GM12891 (cell line): ENCODE data around the gene EPB41.

Source experiments
- DNase-seq: peaks from one replicate; pipeline ENCODE4 v3.0.0; 2011; ENCODE audit warnings: low spot score; ENCODE audit not compliant: insufficient read length
- FAIRE-seq: peaks from 2 replicates; lab custom pipeline; 2011; peaks lifted over from hg19 to GRCh38; lab: Jason Lieb, UNC
- PAX5 ChIP-seq: IDR thresholded peaks from 2 replicates; pipeline ENCODE4 v1.6.1; 2011; ENCODE audit warnings: low read length, moderate library complexity, mild to moderate bottlenecking; ENCODE audit not compliant: insufficient read depth, severe bottlenecking
- POLR2A ChIP-seq: IDR thresholded peaks from 2 replicates; pipeline ENCODE4 v1.6.1; 2011; ENCODE audit warnings: low read depth, low read length, control low read depth
- POLR2AphosphoS5 ChIP-seq: IDR thresholded peaks from 2 replicates; pipeline ENCODE4 v1.6.1; 2011; ENCODE audit warnings: low read depth, low read length, control low read depth
- POU2F2 ChIP-seq: IDR thresholded peaks from 2 replicates; pipeline ENCODE4 v1.6.1; 2011; ENCODE audit warnings: low read depth, mild to moderate bottlenecking, control low read depth, low read length, moderate library complexity
- SPI1 ChIP-seq: IDR thresholded peaks from 2 replicates; pipeline ENCODE4 v1.6.1; 2011; ENCODE audit warnings: low read depth, low read length, control low read depth
- TAF1 ChIP-seq: IDR thresholded peaks from 2 replicates; pipeline ENCODE4 v1.6.1; 2011; ENCODE audit warnings: low read depth, low read length, control low read depth

EPB41 gene

DNA sequence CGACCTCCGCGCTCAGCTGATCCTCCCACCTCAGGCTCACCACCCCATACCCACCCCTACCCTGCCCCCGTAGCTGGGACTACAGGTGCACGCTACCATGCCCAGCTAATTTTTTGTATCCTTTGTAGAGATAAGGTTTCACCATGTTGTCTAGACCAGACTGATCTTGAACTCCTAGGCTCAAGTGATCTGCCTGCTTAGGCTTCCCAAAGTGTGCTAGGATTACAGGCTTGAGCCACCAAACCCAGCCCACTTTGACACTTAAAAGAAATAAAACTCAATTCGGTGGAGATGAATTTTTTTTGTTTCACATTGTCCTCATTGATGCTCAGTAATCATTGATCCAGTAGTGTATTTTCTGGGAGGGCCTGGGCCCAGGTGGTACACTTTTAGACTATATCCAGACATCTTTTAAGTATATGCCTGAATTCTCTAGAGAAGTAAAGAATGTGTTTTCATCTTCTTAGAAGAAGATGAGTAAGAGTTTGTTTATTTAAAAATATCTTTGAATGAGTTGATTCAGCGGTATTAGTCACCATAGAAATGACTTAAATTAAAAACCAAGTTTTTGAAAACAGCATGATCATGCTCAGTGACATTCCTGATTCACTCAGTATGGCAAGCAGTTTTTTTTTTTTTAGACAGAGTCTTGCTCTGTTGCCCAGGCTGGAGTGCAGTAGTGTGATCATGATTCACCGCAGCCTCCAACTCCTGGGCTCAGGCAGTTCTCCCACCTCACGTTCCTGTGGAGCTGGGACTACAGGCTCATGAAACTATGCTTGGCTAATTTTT is 57.8 kb downstream of the EPB41 start:
- no peak for DNase-seq
- TF ChIP-seq POLR2AphosphoS5 (no peak), PAX5 (no peak), TAF1 (no peak), SPI1 (no peak), POU2F2 (no peak), POLR2A (no peak)
- FAIRE-seq, result no peak

DNA sequence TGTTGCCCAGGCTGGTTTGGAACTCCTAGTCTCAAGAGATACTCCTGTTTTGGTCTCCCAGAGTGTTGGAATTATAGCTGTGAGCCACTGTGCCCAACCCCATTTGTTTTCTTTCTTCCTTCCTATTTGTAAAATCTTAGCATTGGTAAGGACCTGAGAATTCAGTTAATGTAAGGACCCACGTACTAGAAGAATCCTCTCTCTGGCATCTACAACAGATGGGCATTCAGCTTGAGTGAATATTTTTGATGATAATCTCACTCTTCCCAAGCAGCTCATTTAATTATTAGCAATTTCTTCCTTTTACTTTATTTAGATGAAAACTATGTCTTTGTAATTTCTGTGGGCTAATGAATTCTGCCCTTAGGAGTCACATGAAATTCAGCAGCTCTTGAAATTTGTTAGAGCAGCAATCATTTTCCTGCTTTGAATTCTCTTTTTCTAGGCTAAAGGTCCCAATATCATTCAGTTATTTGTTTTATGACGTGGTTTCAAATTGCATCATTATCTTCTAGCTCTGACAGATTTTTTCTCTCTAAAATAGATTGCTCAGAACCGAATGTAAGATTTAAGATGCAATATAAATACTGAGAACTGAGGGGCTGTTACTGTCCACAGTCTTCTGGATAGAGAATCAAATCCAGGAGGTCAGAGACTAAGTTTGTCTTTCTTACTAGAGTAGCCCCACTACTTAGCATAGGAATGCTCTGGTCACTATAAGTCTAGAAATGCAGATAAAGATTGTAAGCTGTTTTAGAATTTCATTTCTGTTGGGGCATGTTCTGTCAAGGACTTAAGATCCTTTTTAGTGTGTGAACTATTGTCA is 59.4 kb downstream of the EPB41 start:
- no peak for DNase-seq
- FAIRE-seq, result no peak
- TF ChIP-seq SPI1 (no peak), TAF1 (no peak), POLR2A (no peak), POU2F2 (no peak), PAX5 (no peak), POLR2AphosphoS5 (no peak)

DNA sequence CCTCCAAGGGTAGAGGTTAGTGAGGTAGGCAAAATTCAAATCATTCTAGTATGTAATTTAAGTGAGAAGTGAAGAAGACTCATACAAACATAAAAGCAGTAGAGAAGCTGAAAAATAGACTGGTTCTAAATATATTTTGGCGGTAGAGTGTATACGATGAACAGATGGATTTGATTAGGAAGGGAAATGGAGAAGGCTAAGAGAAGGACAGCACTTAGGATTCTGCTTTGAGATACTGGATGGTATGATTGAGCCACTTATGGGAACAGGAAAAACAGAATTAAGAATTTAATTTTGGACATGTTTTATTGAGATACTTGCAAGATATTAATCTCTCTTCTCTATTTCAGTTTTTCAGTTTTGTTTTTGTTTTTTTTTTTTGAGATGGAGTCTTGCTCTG is 60.1 kb downstream of the EPB41 start:
- DNase-seq, result no peak
- TF ChIP-seq POLR2A, result no peak
- no peak for TF ChIP-seq TAF1
- no peak for TF ChIP-seq POU2F2
- no peak for TF ChIP-seq SPI1
- no peak for TF ChIP-seq PAX5
- no peak for TF ChIP-seq POLR2AphosphoS5
- no peak for FAIRE-seq

DNA sequence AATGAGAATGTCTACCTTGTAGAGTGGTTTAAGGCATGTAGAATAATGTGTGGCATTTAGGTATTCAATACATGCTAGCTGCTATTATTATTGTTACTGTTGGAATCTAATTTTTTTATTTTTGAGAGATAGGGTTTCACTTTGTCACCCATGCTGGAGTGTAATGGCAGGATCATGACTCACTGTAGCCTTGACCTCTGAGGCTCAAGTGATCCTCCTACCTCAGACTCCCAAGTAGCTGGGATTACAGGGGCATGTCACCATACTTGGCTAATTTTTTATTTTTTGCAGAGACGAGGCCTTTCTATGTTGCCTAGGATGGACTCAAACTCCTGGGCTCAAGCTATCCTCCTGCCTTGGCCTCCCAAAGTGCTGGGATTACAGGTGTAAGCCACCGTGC is 61.9 kb downstream of the EPB41 start:
- TF ChIP-seq POLR2A (no peak), POLR2AphosphoS5 (no peak)
- no peak for DNase-seq
- no peak for FAIRE-seq

DNA sequence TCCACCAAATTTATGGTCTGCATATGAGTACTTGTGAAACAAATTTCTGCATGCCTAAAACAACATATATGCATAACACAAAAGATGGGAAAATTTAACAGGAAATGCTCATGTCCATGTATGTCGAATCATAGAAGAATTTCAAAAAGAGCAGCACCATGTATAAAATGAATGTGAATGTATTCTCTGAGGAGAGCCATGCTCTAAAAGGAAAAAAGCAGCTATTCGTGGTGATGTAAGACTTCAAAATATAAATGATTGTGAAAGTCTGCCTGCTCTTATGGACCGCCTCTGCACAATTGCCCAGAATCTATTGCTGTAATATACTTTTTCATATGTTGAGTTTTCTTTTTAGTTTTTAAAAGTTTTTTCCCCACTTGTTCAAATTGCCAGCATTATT is 66.8 kb downstream of the EPB41 start:
- FAIRE-seq, result no peak
- DNase-seq, result no peak
- TF ChIP-seq PAX5, result no peak
- TF ChIP-seq POLR2A, result no peak
- TF ChIP-seq SPI1, result no peak
- TF ChIP-seq POLR2AphosphoS5, result no peak
- no peak for TF ChIP-seq POU2F2
- TF ChIP-seq TAF1, result no peak

DNA sequence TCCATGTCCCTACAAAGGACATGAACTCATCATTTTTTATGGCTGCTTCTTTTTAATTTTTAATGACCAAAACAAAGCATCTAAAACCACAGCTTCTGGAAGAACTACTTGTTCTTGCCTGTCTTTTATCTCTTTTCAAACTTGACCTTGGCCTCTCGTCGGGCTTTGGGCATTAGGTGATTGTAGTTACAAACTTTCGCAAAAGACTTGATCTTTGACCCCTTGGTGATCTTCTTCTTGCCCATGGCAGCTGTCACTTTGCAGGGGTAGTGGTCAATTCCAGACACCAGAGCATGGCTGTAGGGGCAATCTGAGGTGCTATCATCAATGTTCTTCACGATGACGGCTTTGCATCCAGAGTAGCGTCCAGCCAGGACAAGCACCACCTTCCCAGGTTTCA is 67.8 kb downstream of the EPB41 start:
- DNase-seq, result no peak
- peak; percentile 52 for FAIRE-seq
- TF ChIP-seq POU2F2 (no peak), TAF1 (no peak), POLR2AphosphoS5 (no peak), POLR2A (no peak), PAX5 (no peak), SPI1 (no peak)

DNA sequence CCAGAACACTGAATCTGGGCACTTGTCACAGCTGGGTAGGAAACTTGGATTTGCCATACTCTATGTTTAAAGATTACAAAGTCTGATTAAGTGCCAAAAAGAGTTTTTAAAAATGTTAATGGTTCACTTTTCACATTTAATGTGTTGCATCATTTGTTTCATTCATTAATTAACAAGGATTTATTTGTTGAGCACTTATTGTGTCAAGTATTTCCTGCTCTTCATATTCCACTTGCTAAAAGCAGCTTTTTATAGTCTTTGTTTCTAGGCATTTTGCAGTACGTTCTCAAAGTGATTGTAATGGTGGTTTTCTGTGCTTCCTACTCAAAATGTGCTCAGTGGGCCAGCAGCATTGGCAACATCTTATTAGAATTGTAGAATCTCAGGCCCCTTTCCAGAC is 68.7 kb downstream of the EPB41 start:
- TF ChIP-seq POU2F2 (no peak), TAF1 (no peak), POLR2AphosphoS5 (no peak), POLR2A (no peak), SPI1 (no peak), PAX5 (no peak)
- FAIRE-seq, result no peak
- no peak for DNase-seq

DNA sequence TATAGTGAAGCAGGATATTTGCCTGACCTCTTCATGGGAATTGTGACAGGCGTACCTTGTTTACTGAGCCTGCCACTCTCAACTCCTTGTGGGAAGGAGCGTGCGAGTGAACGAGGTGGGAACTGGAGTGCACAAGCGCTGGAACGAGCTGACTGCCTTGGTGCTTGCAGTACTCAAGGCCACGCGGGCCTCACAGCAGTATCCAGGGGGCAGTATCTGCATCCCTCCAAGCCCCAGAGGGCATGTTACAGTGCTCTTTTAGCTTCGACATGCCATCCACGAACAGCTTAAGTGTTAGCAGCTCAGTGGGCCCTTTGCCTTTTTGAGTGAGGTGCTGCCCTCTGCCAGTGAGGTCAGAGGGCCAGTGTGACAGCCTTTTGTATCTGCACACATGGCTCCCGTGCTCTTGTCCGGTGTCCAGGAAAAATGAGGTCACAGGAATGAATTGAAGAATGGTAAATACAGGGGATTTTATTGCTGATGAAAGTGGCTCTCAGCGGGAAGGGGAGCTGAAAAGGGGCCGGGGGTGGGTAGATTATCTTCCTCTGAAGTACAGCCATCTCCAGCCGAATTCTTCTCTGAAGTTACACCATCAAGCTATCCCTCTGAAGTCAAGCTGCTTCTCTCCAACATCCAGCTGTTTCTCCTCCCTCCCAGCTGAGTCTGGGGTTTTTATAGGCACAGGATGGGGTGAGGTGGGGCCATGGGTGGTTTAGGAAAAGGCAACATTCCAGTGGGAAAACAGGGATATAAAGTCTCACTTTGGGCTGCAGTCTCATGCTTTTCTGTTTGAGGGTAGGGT is 69.3 kb downstream of the EPB41 start:
- FAIRE-seq (no peak), DNase-seq (no peak)

DNA sequence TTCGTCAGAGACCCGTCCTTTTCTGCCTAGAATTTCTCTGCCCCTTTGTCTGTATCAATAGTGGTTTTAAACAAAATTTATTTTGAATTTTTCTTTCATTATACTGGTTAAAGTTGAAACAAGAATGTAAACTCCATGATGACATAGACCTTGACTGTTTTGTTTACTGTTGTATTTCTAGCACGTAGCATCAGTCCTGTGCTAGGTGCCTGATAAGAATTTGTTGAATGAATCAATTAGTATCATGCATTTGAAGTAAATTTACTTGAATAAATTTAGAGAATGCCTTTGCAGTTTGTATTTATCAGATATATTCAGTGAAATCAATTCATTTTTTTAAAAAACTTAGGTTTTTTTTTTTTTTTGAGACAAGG is 69.9 kb downstream of the EPB41 start:
- FAIRE-seq (no peak), DNase-seq (no peak)
- TF ChIP-seq POLR2AphosphoS5, result no peak
- no peak for TF ChIP-seq TAF1
- no peak for TF ChIP-seq POU2F2
- TF ChIP-seq SPI1, result no peak
- TF ChIP-seq POLR2A, result no peak
- TF ChIP-seq PAX5, result no peak

More for the DNA sequence above, 69.3 kb downstream of the EPB41 start:
- TF ChIP-seq POU2F2 (no peak), PAX5 (no peak), POLR2AphosphoS5 (no peak), TAF1 (no peak), POLR2A (no peak), SPI1 (no peak)
